ENCODE data around the gene NTF4.
"Not testable (repeated sequence)": the region's sequence is repeated elsewhere in the genome, so short reads cannot be mapped to it uniquely, and the experiment has no call there.

The NTF4 gene

GRCh38 chr19:49091391-49092038, 26.9 kb upstream of the NTF4 start:
- no peak for DNase-seq (ENCODE audit: low spot score)

- DNase-seq (ENCODE audit: low spot score): no peak
Observed at GRCh38 chr19:49086296-49086695, 21.7 kb upstream of the NTF4 start.

- peak; percentile 34 for DNase-seq (ENCODE audit: low spot score)
Observed at GRCh38 chr19:49085868-49086232, 21.2 kb upstream of the NTF4 start.

GRCh38 chr19:49085020-49085867, 20.6 kb upstream of the NTF4 start, which contains the start of gene SNRNP70:
SNRNP70 (plus strand) TSS chr19:49085451; CDS start chr19:49086415, 964 bp downstream.
- DNase-seq (ENCODE audit: low spot score): peak; percentile 100

- DNase-seq (ENCODE audit: low spot score): no peak
Observed at GRCh38 chr19:49084206-49085019, 19.8 kb upstream of the NTF4 start.

- no peak for DNase-seq (ENCODE audit: low spot score)
Observed at GRCh38 chr19:49081273-49081672, 16.7 kb upstream of the NTF4 start.

- DNase-seq (ENCODE audit: low spot score): no peak
Observed at GRCh38 chr19:49080392-49080791, 15.8 kb upstream of the NTF4 start.

GRCh38 chr19:49074869-49075268, 10.3 kb upstream of the NTF4 start:
- DNase-seq (ENCODE audit: low spot score): not testable (repeated sequence)

- DNase-seq (ENCODE audit: low spot score): peak; percentile 71
Observed at GRCh38 chr19:49073514-49074378, 9.1 kb upstream of the NTF4 start.

- peak; percentile 72 for DNase-seq (ENCODE audit: low spot score)
Observed at GRCh38 chr19:49071860-49072547, 7.4 kb upstream of the NTF4 start.

- no peak for DNase-seq (ENCODE audit: low spot score)
Observed at GRCh38 chr19:49070416-49070815, 5.8 kb upstream of the NTF4 start.

- no peak for DNase-seq (ENCODE audit: low spot score)
Observed at GRCh38 chr19:49069026-49069425, 4.4 kb upstream of the NTF4 start.

GRCh38 chr19:49067554-49067953, 2.9 kb upstream of the NTF4 start:
- DNase-seq (ENCODE audit: low spot score): peak; percentile 43

- peak; percentile 21 for DNase-seq (ENCODE audit: low spot score)
Observed at GRCh38 chr19:49065905-49066512, 1.4 kb upstream of the NTF4 start.

GRCh38 chr19:49064029-49064629, 489 bp downstream of the NTF4 start:
- peak; percentile 38 for DNase-seq (ENCODE audit: low spot score)

- DNase-seq (ENCODE audit: low spot score): no peak
Observed at GRCh38 chr19:49061445-49061844, 3.2 kb downstream of the NTF4 start.

GRCh38 chr19:49061000-49061399, 3.6 kb downstream of the NTF4 start:
- DNase-seq (ENCODE audit: low spot score): no peak

- no peak for DNase-seq (ENCODE audit: low spot score)
Observed at GRCh38 chr19:49059053-49059452, 5.6 kb downstream of the NTF4 start.

- DNase-seq (ENCODE audit: low spot score): peak; percentile 40
Observed at GRCh38 chr19:49058562-49058961, 6.1 kb downstream of the NTF4 start.

- DNase-seq (ENCODE audit: low spot score): peak; percentile 62
Observed at GRCh38 chr19:49057636-49058234, 6.9 kb downstream of the NTF4 start, which contains the start of gene CGB7. CGB7 (minus strand) TSS chr19:49057749; CDS start chr19:49055375, 2,374 bp downstream.
